HG03159 (cell line): ENCODE measurements around the gene UPF2.
"Not testable (repeated sequence)": the region's sequence is repeated elsewhere in the genome, so short reads cannot be mapped to it uniquely, and the experiment has no call there.

Source experiments
- ATAC-seq: cut with Tn5 transposase; IDR thresholded peaks from one replicate; pipeline ENCODE4 v1.9.1; 2021; ENCODE audit warnings: mild to moderate bottlenecking, moderate library complexity; ENCODE audit not compliant: unreplicated experiment

UPF2 gene

GRCh38 chr10:12042797-12043651 lies at the start of gene UPF2:
UPF2 (minus strand) TSS chr10:12042809; CDS start chr10:12035423, 7,386 bp downstream.
- peak; percentile 68 for ATAC-seq

GRCh38 chr10:12091421-12091820 lies 48.8 kb upstream of the UPF2 start:
- no peak for ATAC-seq

- ATAC-seq, result no peak
Observed at GRCh38 chr10:12088919-12089318, 46.3 kb upstream of the UPF2 start.

- ATAC-seq, result no peak
Observed at GRCh38 chr10:12081879-12082557, 39.4 kb upstream of the UPF2 start.

- ATAC-seq, result no peak
Observed at GRCh38 chr10:12081470-12081869, 38.9 kb upstream of the UPF2 start.

GRCh38 chr10:12077580-12078180 lies 35.1 kb upstream of the UPF2 start:
- ATAC-seq, result no peak

GRCh38 chr10:12073526-12073925 lies 30.9 kb upstream of the UPF2 start:
- no peak for ATAC-seq

GRCh38 chr10:12071441-12071840 lies 28.8 kb upstream of the UPF2 start:
- not testable (repeated sequence) for ATAC-seq

GRCh38 chr10:12068449-12069269 lies 26.1 kb upstream of the UPF2 start, which contains the start of gene DHTKD1:
DHTKD1 (plus strand) TSS chr10:12068954; CDS start chr10:12069034, 80 bp downstream.
- peak; percentile 96 for ATAC-seq

- no peak for ATAC-seq
Observed at GRCh38 chr10:12067336-12067735, 24.7 kb upstream of the UPF2 start.

GRCh38 chr10:12063483-12063818 lies 20.8 kb upstream of the UPF2 start:
- no peak for ATAC-seq

GRCh38 chr10:12062754-12063482 lies 20.3 kb upstream of the UPF2 start:
- ATAC-seq, result no peak

- no peak for ATAC-seq
Observed at GRCh38 chr10:12061124-12061523, 18.5 kb upstream of the UPF2 start.

GRCh38 chr10:12056748-12057147 lies 14.1 kb upstream of the UPF2 start:
- no peak for ATAC-seq

- ATAC-seq, result no peak
Observed at GRCh38 chr10:12055732-12056131, 13.1 kb upstream of the UPF2 start.

- ATAC-seq, result no peak
Observed at GRCh38 chr10:12051241-12051640, 8.6 kb upstream of the UPF2 start.

- no peak for ATAC-seq
Observed at GRCh38 chr10:12050528-12050927, 7.9 kb upstream of the UPF2 start.

GRCh38 chr10:12048547-12048946 lies 5.9 kb upstream of the UPF2 start:
- no peak for ATAC-seq

- no peak for ATAC-seq
Observed at GRCh38 chr10:12045596-12045995, 3.0 kb upstream of the UPF2 start.

- ATAC-seq, result peak; percentile 10
Observed at GRCh38 chr10:12042409-12042796, 206 bp downstream of the UPF2 start.
